Mononuclear cell (primary cell): ENCODE results near the gene PKD2. TPM values are rescaled to one million over a fixed set of nuclear protein-coding genes. Genes with fewer than 3 reads are reported as not detected.

Source experiments
- H3K27me3 ChIP-seq: 2 replicates; pipeline ENCODE4 v1.6.0; 2011; ENCODE audit warnings: low read length, control low read depth; ENCODE audit not compliant: insufficient read depth
- H3K4me1 ChIP-seq: 2 replicates; pipeline ENCODE4 v1.5.1; 2011; ENCODE audit warnings: mild to moderate bottlenecking, low read length, control low read depth; ENCODE audit not compliant: insufficient read depth
- H3K4me3 ChIP-seq: 2 replicates; pipeline ENCODE4 v1.5.1; 2011; ENCODE audit warnings: mild to moderate bottlenecking, low read length, moderate library complexity
- H3K9me3 ChIP-seq: 2 replicates; pipeline ENCODE4 v1.5.1; 2011; ENCODE audit warnings: low read depth, mild to moderate bottlenecking, control low read depth, low read length
- total RNA-seq: library from RNA; depleted of rRNA; stranded (reverse); fragments of >200 nt; gene quantifications from one replicate; pipeline ENCODE4 v1.2.3, GENCODE V29; 2012

PKD2 gene
- total RNA-seq = 8.0 TPM

DNA sequence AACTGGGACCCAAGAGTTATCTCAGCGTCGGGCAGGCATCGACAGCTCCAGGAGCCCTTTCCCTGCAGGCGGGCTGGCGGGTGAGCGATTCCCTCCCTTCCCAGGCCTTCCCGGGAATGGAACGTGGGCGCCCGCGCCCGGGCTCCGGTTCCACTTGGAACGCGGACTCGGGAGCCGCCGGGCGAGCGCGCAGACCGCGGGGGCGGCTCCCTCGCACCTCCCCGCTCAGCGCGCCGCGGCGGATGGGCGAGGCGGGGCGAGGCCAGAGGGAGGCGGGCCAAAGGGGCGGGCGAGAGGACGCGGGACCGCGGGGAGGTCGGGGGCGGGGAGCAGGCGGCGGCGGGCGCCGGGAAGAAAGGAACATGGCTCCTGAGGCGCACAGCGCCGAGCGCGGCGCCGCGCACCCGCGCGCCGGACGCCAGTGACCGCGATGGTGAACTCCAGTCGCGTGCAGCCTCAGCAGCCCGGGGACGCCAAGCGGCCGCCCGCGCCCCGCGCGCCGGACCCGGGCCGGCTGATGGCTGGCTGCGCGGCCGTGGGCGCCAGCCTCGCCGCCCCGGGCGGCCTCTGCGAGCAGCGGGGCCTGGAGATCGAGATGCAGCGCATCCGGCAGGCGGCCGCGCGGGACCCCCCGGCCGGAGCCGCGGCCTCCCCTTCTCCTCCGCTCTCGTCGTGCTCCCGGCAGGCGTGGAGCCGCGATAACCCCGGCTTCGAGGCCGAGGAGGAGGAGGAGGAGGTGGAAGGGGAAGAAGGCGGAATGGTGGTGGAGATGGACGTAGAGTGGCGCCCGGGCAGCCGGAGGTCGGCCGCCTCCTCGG lies at the start of gene PKD2:
PKD2 (plus strand) TSS at position 332 of the 818 bp plus-strand sequence; CDS start at position 431, 99 bp downstream.
- H3K4me1 ChIP-seq = peaks cover 33% of the 10 kb centered on the region
- no peaks in the 10 kb centered on the region for H3K27me3 ChIP-seq
- H3K4me3 ChIP-seq = peak within 1 kb of the TSS; percentile 62
- no peaks in the 10 kb centered on the region for H3K9me3 ChIP-seq

DNA sequence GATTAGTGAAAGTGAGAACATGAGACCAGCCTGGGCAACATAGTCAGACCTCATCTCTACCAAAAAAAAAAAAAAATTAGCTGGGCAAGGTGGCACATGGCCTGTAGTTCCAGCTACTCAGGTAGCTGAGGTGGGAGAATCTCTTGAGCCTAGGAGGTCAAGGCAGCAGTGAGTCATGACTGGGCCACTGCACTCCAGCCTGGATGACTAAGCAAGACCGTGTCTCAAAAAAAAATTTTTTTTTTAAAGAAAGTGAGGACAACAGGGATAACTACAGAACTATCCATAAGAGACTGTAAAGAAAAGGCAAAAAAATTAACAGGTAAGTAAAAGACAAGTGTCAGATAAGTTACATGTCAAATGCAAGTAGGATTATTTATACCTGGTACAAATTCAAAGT lies 45.4 kb upstream of the PKD2 start:
- H3K9me3 ChIP-seq = no peaks in the 10 kb centered on the region
- H3K4me3 ChIP-seq = no peak overlapping the region
- no peaks in the 10 kb centered on the region for H3K4me1 ChIP-seq
- no peaks in the 10 kb centered on the region for H3K27me3 ChIP-seq

DNA sequence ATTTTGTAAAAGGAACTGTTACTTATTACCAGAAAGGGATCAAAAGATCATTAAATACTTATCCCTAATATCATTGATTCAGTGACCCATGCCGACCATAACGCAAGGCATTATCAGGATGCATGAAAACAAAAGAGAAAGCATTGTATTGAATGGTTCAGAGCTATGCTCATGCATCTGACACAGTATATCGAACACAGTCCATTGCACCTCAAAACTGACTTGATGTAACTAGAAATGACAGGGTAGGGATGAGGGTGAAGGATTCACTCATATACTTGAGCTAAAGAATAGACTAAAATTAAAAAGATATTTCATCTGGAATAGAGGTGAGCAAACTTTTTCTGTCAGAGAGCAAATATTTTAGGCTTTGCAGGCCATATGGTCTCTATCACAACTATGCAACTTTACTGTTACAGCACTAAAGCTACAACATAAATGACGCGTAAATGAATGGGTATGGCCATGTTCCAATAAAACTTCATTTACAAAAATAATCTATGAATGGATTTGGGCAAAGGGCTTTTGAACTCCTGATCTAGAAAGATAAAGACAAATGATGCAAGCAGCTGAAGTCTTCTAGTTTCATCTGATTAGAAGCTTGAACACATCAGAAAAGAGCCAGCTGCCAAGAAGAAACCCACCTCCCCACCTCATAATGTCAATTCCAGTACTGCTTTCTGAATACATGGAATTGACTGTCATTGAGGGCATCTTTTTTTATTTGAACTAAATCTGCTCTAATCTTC lies 44.9 kb upstream of the PKD2 start:
- Histone ChIP-seq H3K4me3 (no peak overlapping the region), H3K4me1 (no peaks in the 10 kb centered on the region), H3K9me3 (no peaks in the 10 kb centered on the region), H3K27me3 (no peaks in the 10 kb centered on the region)

DNA sequence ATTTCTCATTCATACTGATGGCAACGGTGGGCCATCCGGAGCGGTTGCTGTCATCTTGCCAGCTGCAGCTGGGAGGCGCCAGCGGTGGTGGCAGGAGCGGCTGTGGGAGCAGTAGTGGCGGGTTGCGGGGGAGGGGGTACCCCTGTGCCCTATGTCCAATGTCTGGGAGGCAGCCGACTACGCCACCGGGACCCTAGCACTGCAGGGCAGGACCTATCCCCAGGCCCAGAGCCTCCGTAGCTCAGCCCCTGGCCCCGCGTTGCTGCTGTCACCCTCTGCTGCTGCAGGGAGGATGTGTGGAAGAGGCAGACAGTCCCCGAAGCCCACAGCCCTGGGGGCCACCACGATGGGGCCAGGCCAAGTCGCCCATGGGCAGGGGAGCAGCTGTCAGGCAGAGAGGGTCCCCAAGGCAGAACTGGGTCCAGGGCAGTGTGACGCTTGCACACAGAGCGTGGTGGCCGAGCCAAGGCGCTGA lies 41.9 kb upstream of the PKD2 start:
- no peaks in the 10 kb centered on the region for H3K27me3 ChIP-seq
- H3K4me1 ChIP-seq = no peaks in the 10 kb centered on the region
- no peaks in the 10 kb centered on the region for H3K9me3 ChIP-seq
- H3K4me3 ChIP-seq = no peak overlapping the region

DNA sequence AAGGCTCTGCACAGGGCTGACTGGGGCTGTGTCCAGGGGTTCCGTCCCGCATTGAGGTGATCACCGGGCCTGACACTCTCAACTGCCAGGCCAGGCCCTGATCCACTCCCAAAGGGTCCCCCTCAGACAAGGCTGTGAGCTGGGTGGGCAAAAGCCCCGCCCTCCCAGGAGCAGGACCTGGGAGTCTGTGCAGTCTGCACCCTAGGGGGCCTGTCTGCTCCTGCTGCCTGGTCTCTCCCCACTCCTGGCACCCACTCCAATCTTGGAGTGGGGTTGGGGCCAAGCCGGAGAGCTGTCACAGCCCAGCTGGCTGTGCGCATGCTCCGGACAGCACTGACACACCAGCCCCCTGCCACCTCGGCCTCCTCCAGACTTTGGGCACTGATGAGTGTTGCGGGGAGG lies 41.3 kb upstream of the PKD2 start:
- Histone ChIP-seq H3K4me3 (no peak overlapping the region), H3K4me1 (no peaks in the 10 kb centered on the region), H3K9me3 (no peaks in the 10 kb centered on the region), H3K27me3 (no peaks in the 10 kb centered on the region)

DNA sequence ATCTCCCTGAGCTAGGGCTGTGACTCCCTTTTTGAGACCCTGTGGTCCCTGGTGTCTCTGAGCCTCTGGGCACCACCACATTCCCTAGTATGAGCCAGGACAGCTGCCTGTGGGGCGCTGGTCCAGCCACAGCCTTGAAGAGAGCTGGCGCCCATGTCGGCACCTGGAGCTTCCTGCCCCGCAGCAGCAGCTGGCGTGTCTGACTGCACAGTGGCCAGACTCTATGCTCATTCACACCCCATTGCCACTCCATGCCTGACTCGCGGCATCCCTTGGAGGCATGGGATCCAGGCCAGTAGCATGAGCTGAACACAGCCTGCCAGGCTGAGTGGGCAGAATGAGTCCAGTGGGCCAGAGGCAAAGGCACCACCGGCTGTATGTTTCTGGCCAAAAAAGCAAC lies 40.2 kb upstream of the PKD2 start:
- H3K9me3 ChIP-seq = no peaks in the 10 kb centered on the region
- H3K4me3 ChIP-seq = no peak overlapping the region
- H3K27me3 ChIP-seq = no peaks in the 10 kb centered on the region
- no peaks in the 10 kb centered on the region for H3K4me1 ChIP-seq

DNA sequence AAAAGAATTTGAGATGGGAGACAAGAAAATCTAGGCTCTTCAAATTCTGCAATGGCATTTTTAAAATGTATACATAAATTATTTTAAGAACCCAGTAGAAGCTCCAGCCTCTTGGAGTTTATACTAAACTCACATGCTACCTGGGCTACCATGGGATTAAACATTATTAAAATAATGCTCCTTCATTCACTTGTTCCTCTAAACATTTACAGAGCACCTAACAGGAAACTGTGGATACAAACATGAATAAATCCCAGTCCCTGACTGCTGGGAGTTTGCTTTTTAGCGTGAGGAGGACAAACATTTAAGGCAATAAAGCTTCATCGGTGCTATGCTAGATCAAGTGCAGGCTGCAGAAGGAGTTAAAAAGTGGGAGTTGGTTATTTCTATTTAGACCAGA lies 37.3 kb upstream of the PKD2 start:
- Histone ChIP-seq H3K9me3 (no peaks in the 10 kb centered on the region), H3K27me3 (peaks cover 22% of the 10 kb centered on the region), H3K4me3 (no peak overlapping the region), H3K4me1 (peaks cover 10% of the 10 kb centered on the region)

DNA sequence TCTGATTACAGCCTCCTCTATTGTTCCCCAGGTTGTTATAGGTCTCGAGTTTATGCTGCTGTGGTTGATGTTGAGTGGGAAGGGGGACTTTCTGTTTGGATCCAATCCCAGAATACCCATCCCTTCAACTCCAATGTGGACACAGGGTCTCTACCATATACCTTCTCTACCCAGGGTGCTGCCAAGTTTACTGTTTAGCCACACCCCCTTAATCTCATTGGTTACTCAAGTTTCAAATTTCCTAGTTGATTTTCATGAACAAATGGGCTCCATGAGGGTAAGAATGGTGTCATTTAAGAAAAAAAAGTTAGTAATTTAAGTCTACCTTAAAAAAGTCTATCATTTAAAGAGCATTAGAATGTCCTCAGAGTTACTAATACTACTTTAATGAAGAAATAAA lies 35.6 kb upstream of the PKD2 start:
- Histone ChIP-seq H3K4me1 (peaks cover 17% of the 10 kb centered on the region), H3K27me3 (peaks cover 35% of the 10 kb centered on the region)

DNA sequence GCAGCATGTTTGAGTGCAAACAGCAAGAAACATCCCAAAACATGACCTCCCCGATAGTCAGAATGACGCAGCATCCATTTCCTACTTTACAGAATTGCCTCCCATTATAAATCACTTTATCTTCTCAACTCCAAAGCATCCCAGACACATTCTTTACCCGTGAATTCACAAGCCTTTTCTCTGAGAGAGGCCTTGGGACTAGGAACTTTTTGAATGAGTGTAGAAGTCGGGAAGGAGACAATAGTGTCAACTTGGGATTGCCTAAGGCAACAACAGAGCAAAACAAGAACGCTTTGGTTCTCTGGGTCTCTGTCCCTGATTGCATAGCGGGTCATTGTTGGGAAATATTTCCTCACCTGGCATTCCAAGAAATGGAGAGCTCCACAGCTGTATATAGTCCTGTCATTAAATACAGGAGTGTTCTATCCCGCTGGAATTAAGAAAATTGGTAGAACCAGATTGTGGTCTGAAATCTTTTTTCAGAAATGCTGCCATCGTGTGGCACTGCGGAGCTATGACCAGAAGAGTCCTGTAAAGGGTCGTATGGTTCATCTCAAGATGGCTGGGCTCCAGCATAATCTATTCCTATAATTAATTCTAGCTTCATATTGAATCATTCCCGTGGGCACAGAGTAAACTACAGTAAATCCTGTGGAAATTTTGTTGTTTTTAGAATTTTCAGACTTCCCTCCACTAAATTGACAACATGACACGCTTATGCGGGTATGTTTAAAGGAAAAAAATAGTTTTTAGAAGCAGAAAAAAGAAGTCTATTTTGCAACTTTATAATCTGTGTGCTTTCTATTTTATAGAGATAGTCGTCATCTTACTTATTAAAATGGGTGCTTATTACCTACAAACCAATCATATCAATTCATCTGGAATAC lies 33.9 kb upstream of the PKD2 start:
- peaks cover 17% of the 10 kb centered on the region for H3K4me1 ChIP-seq
- H3K9me3 ChIP-seq = no peaks in the 10 kb centered on the region
- no peak overlapping the region for H3K4me3 ChIP-seq
- peaks cover 46% of the 10 kb centered on the region for H3K27me3 ChIP-seq

More for the DNA sequence above, 35.6 kb upstream of the PKD2 start:
- H3K4me3 ChIP-seq = no peak overlapping the region
- H3K9me3 ChIP-seq = no peaks in the 10 kb centered on the region

DNA sequence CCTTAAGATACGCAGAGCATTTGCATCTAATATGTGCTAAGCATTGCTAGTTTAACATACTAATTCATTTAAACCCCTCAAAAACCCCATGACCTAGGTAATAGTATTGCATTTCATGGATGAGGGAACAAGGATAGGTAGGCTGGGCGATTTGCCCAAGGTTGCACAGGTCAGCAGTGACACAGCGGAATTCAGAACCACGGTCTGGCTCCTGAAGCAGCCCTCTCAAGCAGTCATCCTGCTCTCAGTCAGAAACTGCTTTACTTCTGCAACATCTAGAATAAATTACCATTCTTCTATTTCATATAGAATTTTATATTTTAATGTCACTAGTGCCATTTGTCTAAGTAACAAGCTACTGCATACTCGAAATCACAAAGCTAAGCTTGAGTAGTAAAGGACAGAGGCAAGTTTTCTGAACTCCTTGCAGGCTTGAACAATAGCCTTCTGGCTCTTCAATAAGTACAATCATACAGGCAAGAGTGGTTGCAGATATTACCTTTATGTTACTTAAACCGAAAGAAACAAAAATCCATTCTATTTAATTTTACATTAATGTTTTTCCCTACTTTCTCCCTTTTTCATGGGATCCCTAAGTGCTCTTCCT lies 32.5 kb upstream of the PKD2 start:
- Histone ChIP-seq H3K27me3 (peaks cover 46% of the 10 kb centered on the region), H3K9me3 (no peaks in the 10 kb centered on the region), H3K4me1 (peaks cover 17% of the 10 kb centered on the region), H3K4me3 (no peak overlapping the region)

DNA sequence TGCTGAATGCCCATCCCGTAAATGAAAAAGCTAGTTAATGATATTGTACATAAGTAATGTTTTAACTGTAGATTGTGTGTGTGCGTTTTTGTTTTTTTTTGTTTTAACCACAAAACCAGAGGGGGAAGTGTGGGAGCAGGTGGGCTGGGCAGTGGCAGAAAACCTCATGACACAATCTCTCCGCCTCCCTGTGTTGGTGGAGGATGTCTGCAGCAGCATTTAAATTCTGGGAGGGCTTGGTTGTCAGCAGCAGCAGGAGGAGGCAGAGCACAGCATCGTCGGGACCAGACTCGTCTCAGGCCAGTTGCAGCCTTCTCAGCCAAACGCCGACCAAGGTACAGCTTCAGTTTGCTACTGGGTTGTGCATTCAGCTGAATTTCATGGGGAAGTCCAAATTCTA lies 32.0 kb upstream of the PKD2 start, which contains the start of gene SPP1:
SPP1 (plus strand) TSS at position 249 of the 400 bp plus-strand sequence. CDS start 1,182 bp downstream, outside the sequence.
- Histone ChIP-seq H3K27me3 (peaks cover 46% of the 10 kb centered on the region), H3K9me3 (no peaks in the 10 kb centered on the region), H3K4me1 (peaks cover 17% of the 10 kb centered on the region), H3K4me3 (no peak within 1 kb of the TSS)

DNA sequence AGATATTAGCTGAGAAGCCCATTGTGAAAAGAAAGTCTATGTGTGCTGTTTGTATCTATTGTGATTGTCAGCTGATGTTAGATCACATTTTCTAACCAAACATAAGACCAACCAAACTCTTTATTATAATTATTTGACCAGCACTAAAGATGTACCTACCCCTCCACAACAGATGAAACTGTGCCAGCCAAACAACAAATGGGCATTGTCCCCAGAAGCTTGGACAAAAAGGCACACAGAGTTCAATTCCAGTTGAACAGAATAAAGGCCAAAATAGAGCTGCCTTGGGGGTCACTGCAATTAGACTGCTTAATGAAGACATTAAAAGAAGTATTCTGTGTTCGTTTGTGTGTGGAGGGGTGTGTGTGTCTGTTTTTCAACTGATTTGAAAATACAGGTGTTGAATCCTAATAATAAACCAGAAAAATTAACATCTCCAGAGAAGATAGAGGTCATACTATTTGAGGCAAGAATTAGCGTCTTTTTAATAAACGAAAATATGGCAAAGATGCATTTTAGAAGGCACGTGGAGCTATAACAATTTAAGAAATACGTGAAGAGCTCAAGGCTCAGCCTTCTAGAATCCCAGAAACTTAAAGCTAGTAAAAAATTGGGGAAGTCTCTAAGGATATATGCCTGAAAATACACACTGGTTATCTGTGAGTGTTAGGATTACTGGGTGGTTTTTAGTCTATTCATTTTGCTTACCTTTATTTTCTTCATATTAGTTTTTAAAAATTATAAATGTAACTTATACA lies 29.7 kb upstream of the PKD2 start:
- Histone ChIP-seq H3K27me3 (peaks cover 43% of the 10 kb centered on the region), H3K4me1 (peaks cover 17% of the 10 kb centered on the region), H3K9me3 (no peaks in the 10 kb centered on the region), H3K4me3 (no peak overlapping the region)

DNA sequence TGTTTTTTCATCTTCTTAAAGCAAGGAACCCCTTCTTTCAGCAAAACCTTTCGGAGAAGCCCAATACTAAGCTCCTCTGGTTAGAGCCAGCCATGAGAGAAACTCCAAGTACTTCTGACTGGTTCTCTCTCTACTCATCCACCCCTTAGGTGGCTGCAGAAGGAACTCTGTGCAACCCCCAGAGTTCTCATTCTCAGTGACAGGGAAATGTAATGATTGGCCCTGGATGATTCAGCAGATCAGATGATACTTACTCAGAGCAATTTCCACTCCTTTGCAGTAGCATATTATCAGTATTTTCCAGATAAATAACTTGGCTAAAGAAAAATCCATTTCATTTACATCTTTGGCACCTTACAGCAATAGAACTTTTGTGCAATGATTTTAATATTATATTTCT lies 28.8 kb upstream of the PKD2 start:
- H3K4me1 ChIP-seq = peaks cover 11% of the 10 kb centered on the region
- H3K9me3 ChIP-seq = no peaks in the 10 kb centered on the region
- H3K27me3 ChIP-seq = peaks cover 36% of the 10 kb centered on the region
- no peak overlapping the region for H3K4me3 ChIP-seq

DNA sequence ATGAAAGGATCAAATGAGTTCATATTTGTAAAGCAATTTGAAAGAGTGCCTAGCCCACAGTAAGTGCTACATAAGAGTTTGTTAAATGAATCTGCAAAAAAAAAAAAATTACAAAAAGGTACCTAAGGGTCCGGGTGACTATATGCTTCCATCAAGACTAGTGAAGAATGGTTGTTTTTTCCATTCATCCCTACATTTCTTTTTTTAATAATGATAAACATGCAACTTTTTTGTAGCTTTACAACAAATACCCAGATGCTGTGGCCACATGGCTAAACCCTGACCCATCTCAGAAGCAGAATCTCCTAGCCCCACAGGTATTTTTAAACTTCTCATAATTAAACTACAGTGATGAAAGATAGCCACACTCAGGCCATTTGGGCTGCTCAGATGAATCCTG lies 27.6 kb upstream of the PKD2 start:
- no peak overlapping the region for H3K4me3 ChIP-seq
- H3K4me1 ChIP-seq = peaks cover 10% of the 10 kb centered on the region
- H3K9me3 ChIP-seq = no peaks in the 10 kb centered on the region
- peaks cover 28% of the 10 kb centered on the region for H3K27me3 ChIP-seq
